GM20431 (cell line): ENCODE measurements around the gene CPVL.

ENCODE experiments used
- in situ Hi-C: fragments of 300-500 bp; cut with MseI, MboI; formaldehyde crosslinking; loops from one replicate; pipeline ENCODE4 v1.15.0; 2020; ENCODE audit warnings: low sequenced_read_pairs; ENCODE audit not compliant: unreplicated experiment

Gene CPVL

GRCh38 chr7:29146057-29146706 is at the start of gene CPVL:
Gene CPVL, minus strand, starts transcription at chr7:29146537. Its CDS starts 25,476 bp downstream, at chr7:29121061.
- in situ Hi-C loops = no loop called here

GRCh38 chr7:29194594-29195427 is 48.5 kb upstream of the CPVL start, which contains the start of gene CHN2:
Gene CHN2, plus strand, starts transcription at chr7:29194775.
- in situ Hi-C loops = no loop called here

- in situ Hi-C loops = no loop called here
Measured at GRCh38 chr7:29194206-29194593, 47.9 kb upstream of the CPVL start.

GRCh38 chr7:29193316-29194205 is 47.2 kb upstream of the CPVL start:
- in situ Hi-C loops = no loop called here

- in situ Hi-C loops = no loop called here
Measured at GRCh38 chr7:29192811-29193210, 46.5 kb upstream of the CPVL start.

- in situ Hi-C loops = no loop called here
Measured at GRCh38 chr7:29192323-29192722, 46.0 kb upstream of the CPVL start.

- in situ Hi-C loops = no loop called here
Measured at GRCh38 chr7:29190349-29191045, 44.2 kb upstream of the CPVL start.

- in situ Hi-C loops = no loop called here
Measured at GRCh38 chr7:29189743-29190201, 43.4 kb upstream of the CPVL start.

- in situ Hi-C loops = no loop called here
Measured at GRCh38 chr7:29185613-29186012, 39.3 kb upstream of the CPVL start.

- in situ Hi-C loops = no loop called here
Measured at GRCh38 chr7:29184599-29184998, 38.3 kb upstream of the CPVL start.

- in situ Hi-C loops = no loop called here
Measured at GRCh38 chr7:29179115-29179514, 32.8 kb upstream of the CPVL start.

- in situ Hi-C loops = no loop called here
Measured at GRCh38 chr7:29177963-29178600, 31.7 kb upstream of the CPVL start.

- in situ Hi-C loops = no loop called here
Measured at GRCh38 chr7:29173458-29173857, 27.1 kb upstream of the CPVL start.

GRCh38 chr7:29170781-29171180 is 24.4 kb upstream of the CPVL start:
- in situ Hi-C loops = no loop called here

- in situ Hi-C loops = no loop called here
Measured at GRCh38 chr7:29167721-29168120, 21.4 kb upstream of the CPVL start.

GRCh38 chr7:29163854-29164253 is 17.5 kb upstream of the CPVL start:
- in situ Hi-C loops = no loop called here

- in situ Hi-C loops = no loop called here
Measured at GRCh38 chr7:29162577-29162976, 16.2 kb upstream of the CPVL start.

GRCh38 chr7:29161231-29161630 is 14.9 kb upstream of the CPVL start:
- in situ Hi-C loops = no loop called here

GRCh38 chr7:29160080-29160479 is 13.7 kb upstream of the CPVL start:
- in situ Hi-C loops = no loop called here
